Measurements from ENCODE around the gene CTSH. TPM values are rescaled to one million over a fixed set of nuclear protein-coding genes. Genes with fewer than 3 reads are reported as not detected.

CTSH gene
- polyA plus RNA-seq, 2 donors: 43.6 to 76.9 TPM

- H3K4me3 ChIP-seq (ENCODE audit: low read depth in 1 of 2, low read length in 2 of 2): no peak overlapping the region
- H3K36me3 ChIP-seq (ENCODE audit: control insufficient read depth in 2 of 2, insufficient read depth in 2 of 2, low read length in 1 of 2): peaks cover 20 to 39% of the 10 kb centered on the region in 2 donors
- 70 to 79% methylated on average over 10 of the region's 10 CpGs for WGBS, 2 donors
- peaks cover 0 to 2% of the 10 kb centered on the region in 2 donors for H3K9me3 ChIP-seq (ENCODE audit: control insufficient read depth in 2 of 2, insufficient read depth in 1 of 2, low read depth in 1 of 2, low read length in 1 of 2)
- H3K27me3 ChIP-seq (ENCODE audit: control insufficient read depth in 1 of 2, insufficient read depth in 2 of 2, low read length in 2 of 2): no peaks in the 10 kb centered on the region
- peaks cover 0 to 16% of the 10 kb centered on the region in 2 donors for H3K4me1 ChIP-seq (ENCODE audit: control insufficient read depth in 2 of 2, insufficient read depth in 2 of 2, low read length in 1 of 2)
- H3K27ac ChIP-seq (ENCODE audit: low read depth in 2 of 2, low read length in 1 of 2): no peak overlapping the region
These were observed 19.7 kb downstream of the CTSH start for GRCh38 chr15:78925076-78925624.

GRCh38 chr15:78923480-78924360 lies 21.1 kb downstream of the CTSH start:
- peaks cover 0 to 2% of the 10 kb centered on the region in 2 donors for H3K9me3 ChIP-seq (ENCODE audit: control insufficient read depth in 2 of 2, insufficient read depth in 1 of 2, low read depth in 1 of 2, low read length in 1 of 2)
- no peak overlapping the region for H3K4me3 ChIP-seq (ENCODE audit: low read depth in 1 of 2, low read length in 2 of 2)
- H3K36me3 ChIP-seq (ENCODE audit: control insufficient read depth in 2 of 2, insufficient read depth in 2 of 2, low read length in 1 of 2): peaks cover 20 to 39% of the 10 kb centered on the region in 2 donors
- H3K27ac ChIP-seq (ENCODE audit: low read depth in 2 of 2, low read length in 1 of 2): no peak overlapping the region
- WGBS, 2 donors: 90 to 92% methylated on average over 15 to 18 of the region's 18 CpGs
- H3K27me3 ChIP-seq (ENCODE audit: control insufficient read depth in 1 of 2, insufficient read depth in 2 of 2, low read length in 2 of 2): no peaks in the 10 kb centered on the region
- H3K4me1 ChIP-seq (ENCODE audit: control insufficient read depth in 2 of 2, insufficient read depth in 2 of 2, low read length in 1 of 2): peaks cover 0 to 12% of the 10 kb centered on the region in 2 donors

- Histone ChIP-seq H3K4me3 (ENCODE audit: low read depth in 1 of 2, low read length in 2 of 2) (no peak overlapping the region), H3K4me1 (ENCODE audit: control insufficient read depth in 2 of 2, insufficient read depth in 2 of 2, low read length in 1 of 2) (peaks cover 0 to 11% of the 10 kb centered on the region in 2 donors), H3K9me3 (ENCODE audit: control insufficient read depth in 2 of 2, insufficient read depth in 1 of 2, low read depth in 1 of 2, low read length in 1 of 2) (peaks cover 0 to 2% of the 10 kb centered on the region in 2 donors), H3K27me3 (ENCODE audit: control insufficient read depth in 1 of 2, insufficient read depth in 2 of 2, low read length in 2 of 2) (no peaks in the 10 kb centered on the region), H3K27ac (ENCODE audit: low read depth in 2 of 2, low read length in 1 of 2) (no peak overlapping the region), H3K36me3 (ENCODE audit: control insufficient read depth in 2 of 2, insufficient read depth in 2 of 2, low read length in 1 of 2) (peaks cover 20 to 39% of the 10 kb centered on the region in 2 donors)
- WGBS, 2 donors: 77 to 78% methylated on average over 7 of the region's 7 CpGs
These were observed 21.8 kb downstream of the CTSH start for GRCh38 chr15:78923015-78923414.

GRCh38 chr15:78922527-78922926 lies 22.3 kb downstream of the CTSH start:
- H3K9me3 ChIP-seq (ENCODE audit: control insufficient read depth in 2 of 2, insufficient read depth in 1 of 2, low read depth in 1 of 2, low read length in 1 of 2): peaks cover 0 to 2% of the 10 kb centered on the region in 2 donors
- no peaks in the 10 kb centered on the region for H3K27me3 ChIP-seq (ENCODE audit: control insufficient read depth in 1 of 2, insufficient read depth in 2 of 2, low read length in 2 of 2)
- peaks cover 0 to 8% of the 10 kb centered on the region in 2 donors for H3K4me1 ChIP-seq (ENCODE audit: control insufficient read depth in 2 of 2, insufficient read depth in 2 of 2, low read length in 1 of 2)
- H3K4me3 ChIP-seq (ENCODE audit: low read depth in 1 of 2, low read length in 2 of 2): no peak overlapping the region
- H3K27ac ChIP-seq (ENCODE audit: low read depth in 2 of 2, low read length in 1 of 2): no peak overlapping the region
- 79 to 89% methylated on average over 7 of the region's 7 CpGs for WGBS, 2 donors
- peaks cover 23 to 38% of the 10 kb centered on the region in 2 donors for H3K36me3 ChIP-seq (ENCODE audit: control insufficient read depth in 2 of 2, insufficient read depth in 2 of 2, low read length in 1 of 2)

GRCh38 chr15:78921940-78922339 lies 22.9 kb downstream of the CTSH start:
- Histone ChIP-seq H3K36me3 (ENCODE audit: control insufficient read depth in 2 of 2, insufficient read depth in 2 of 2, low read length in 1 of 2) (peaks cover 23 to 33% of the 10 kb centered on the region in 2 donors), H3K9me3 (ENCODE audit: control insufficient read depth in 2 of 2, insufficient read depth in 1 of 2, low read depth in 1 of 2, low read length in 1 of 2) (peaks cover 0 to 2% of the 10 kb centered on the region in 2 donors), H3K27ac (ENCODE audit: low read depth in 2 of 2, low read length in 1 of 2) (no peak overlapping the region), H3K4me3 (ENCODE audit: low read depth in 1 of 2, low read length in 2 of 2) (no peak overlapping the region), H3K27me3 (ENCODE audit: control insufficient read depth in 1 of 2, insufficient read depth in 2 of 2, low read length in 2 of 2) (no peaks in the 10 kb centered on the region), H3K4me1 (ENCODE audit: control insufficient read depth in 2 of 2, insufficient read depth in 2 of 2, low read length in 1 of 2) (peaks cover 0 to 4% of the 10 kb centered on the region in 2 donors)
- WGBS, 2 donors: 94 to 96% methylated on average over 14 of the region's 14 CpGs

GRCh38 chr15:78921517-78921916 lies 23.3 kb downstream of the CTSH start:
- Histone ChIP-seq H3K9me3 (ENCODE audit: control insufficient read depth in 2 of 2, insufficient read depth in 1 of 2, low read depth in 1 of 2, low read length in 1 of 2) (peaks cover 0 to 2% of the 10 kb centered on the region in 2 donors), H3K4me3 (ENCODE audit: low read depth in 1 of 2, low read length in 2 of 2) (no peak overlapping the region), H3K27me3 (ENCODE audit: control insufficient read depth in 1 of 2, insufficient read depth in 2 of 2, low read length in 2 of 2) (no peaks in the 10 kb centered on the region), H3K36me3 (ENCODE audit: control insufficient read depth in 2 of 2, insufficient read depth in 2 of 2, low read length in 1 of 2) (peaks cover 23 to 30% of the 10 kb centered on the region in 2 donors), H3K27ac (ENCODE audit: low read depth in 2 of 2, low read length in 1 of 2) (no peak overlapping the region), H3K4me1 (ENCODE audit: control insufficient read depth in 2 of 2, insufficient read depth in 2 of 2, low read length in 1 of 2) (peaks cover 0 to 4% of the 10 kb centered on the region in 2 donors)
- WGBS, 2 donors: 82 to 86% methylated on average over 6 of the region's 6 CpGs

- Histone ChIP-seq H3K27ac (ENCODE audit: low read depth in 2 of 2, low read length in 1 of 2) (no peak overlapping the region), H3K4me3 (ENCODE audit: low read depth in 1 of 2, low read length in 2 of 2) (no peak overlapping the region), H3K4me1 (ENCODE audit: control insufficient read depth in 2 of 2, insufficient read depth in 2 of 2, low read length in 1 of 2) (peaks cover 0 to 4% of the 10 kb centered on the region in 2 donors), H3K36me3 (ENCODE audit: control insufficient read depth in 2 of 2, insufficient read depth in 2 of 2, low read length in 1 of 2) (peaks cover 17 to 20% of the 10 kb centered on the region in 2 donors), H3K27me3 (ENCODE audit: control insufficient read depth in 1 of 2, insufficient read depth in 2 of 2, low read length in 2 of 2) (no peaks in the 10 kb centered on the region), H3K9me3 (ENCODE audit: control insufficient read depth in 2 of 2, insufficient read depth in 1 of 2, low read depth in 1 of 2, low read length in 1 of 2) (peaks cover 0 to 2% of the 10 kb centered on the region in 2 donors)
- 87 to 91% methylated on average over 2 to 4 of the region's 4 CpGs for WGBS, 2 donors
These were observed 27.0 kb downstream of the CTSH start for GRCh38 chr15:78917888-78918287.

GRCh38 chr15:78916088-78916487 lies 28.8 kb downstream of the CTSH start:
- H3K36me3 ChIP-seq (ENCODE audit: control insufficient read depth in 2 of 2, insufficient read depth in 2 of 2, low read length in 1 of 2): peaks cover 4 to 6% of the 10 kb centered on the region in 2 donors
- peaks cover 0 to 4% of the 10 kb centered on the region in 2 donors for H3K4me1 ChIP-seq (ENCODE audit: control insufficient read depth in 2 of 2, insufficient read depth in 2 of 2, low read length in 1 of 2)
- no peaks in the 10 kb centered on the region for H3K27me3 ChIP-seq (ENCODE audit: control insufficient read depth in 1 of 2, insufficient read depth in 2 of 2, low read length in 2 of 2)
- peak overlapping the region; percentile 13 to 72 for H3K27ac ChIP-seq (ENCODE audit: low read depth in 2 of 2, low read length in 1 of 2)
- H3K4me3 ChIP-seq (ENCODE audit: low read depth in 1 of 2, low read length in 2 of 2): no peak overlapping the region
- H3K9me3 ChIP-seq (ENCODE audit: control insufficient read depth in 2 of 2, insufficient read depth in 1 of 2, low read depth in 1 of 2, low read length in 1 of 2): no peaks in the 10 kb centered on the region
- 52 to 70% methylated on average over 4 of the region's 4 CpGs for WGBS, 2 donors

- Histone ChIP-seq H3K36me3 (ENCODE audit: control insufficient read depth in 2 of 2, insufficient read depth in 2 of 2, low read length in 1 of 2) (peaks cover 3 to 6% of the 10 kb centered on the region in 2 donors), H3K27ac (ENCODE audit: low read depth in 2 of 2, low read length in 1 of 2) (peak overlapping the region; percentile 72 to 82), H3K27me3 (ENCODE audit: control insufficient read depth in 1 of 2, insufficient read depth in 2 of 2, low read length in 2 of 2) (no peaks in the 10 kb centered on the region), H3K9me3 (ENCODE audit: control insufficient read depth in 2 of 2, insufficient read depth in 1 of 2, low read depth in 1 of 2, low read length in 1 of 2) (no peaks in the 10 kb centered on the region), H3K4me3 (ENCODE audit: low read depth in 1 of 2, low read length in 2 of 2) (no peak overlapping the region), H3K4me1 (ENCODE audit: control insufficient read depth in 2 of 2, insufficient read depth in 2 of 2, low read length in 1 of 2) (peaks cover 0 to 4% of the 10 kb centered on the region in 2 donors)
- WGBS, 2 donors: 44 to 62% methylated on average over 12 of the region's 12 CpGs
These were observed 29.3 kb downstream of the CTSH start for GRCh38 chr15:78915341-78916087.
